Measurements from ENCODE around the gene LYSMD3. TPM values are rescaled to one million over a fixed set of nuclear protein-coding genes. Genes with fewer than 3 reads are reported as not detected.

Gene LYSMD3
- total RNA-seq, 4 donors from 2014 or later: 6.4 to 13.7 (median 8.4) TPM

- no peak for DNase-seq (ENCODE audit: low spot score in 2 of 2)
- Histone ChIP-seq H3K36me3 (no peaks in the 10 kb centered on the region), H3K4me3 (peak overlapping the region; percentile 87), H3K27me3 (no peaks in the 10 kb centered on the region), H3K4me1 (peaks cover 43% of the 10 kb centered on the region), H3K9me3 (no peaks in the 10 kb centered on the region), H3K27ac (peak overlapping the region; percentile 88)
- WGBS: under 1% methylated on average over 24 of the region's 56 CpGs
- TF ChIP-seq CTCF (IDR thresholded peaks at IDR 0.05) (no peak), POLR2A (IDR thresholded peaks at IDR 0.05) (no peak), EP300 (IDR thresholded peaks at IDR 0.05) (no peak), POLR2AphosphoS5 (IDR thresholded peaks at IDR 0.05) (no peak)
Observed at GRCh38 chr5:90473396-90474234, 55.8 kb downstream of the LYSMD3 start.

DNA sequence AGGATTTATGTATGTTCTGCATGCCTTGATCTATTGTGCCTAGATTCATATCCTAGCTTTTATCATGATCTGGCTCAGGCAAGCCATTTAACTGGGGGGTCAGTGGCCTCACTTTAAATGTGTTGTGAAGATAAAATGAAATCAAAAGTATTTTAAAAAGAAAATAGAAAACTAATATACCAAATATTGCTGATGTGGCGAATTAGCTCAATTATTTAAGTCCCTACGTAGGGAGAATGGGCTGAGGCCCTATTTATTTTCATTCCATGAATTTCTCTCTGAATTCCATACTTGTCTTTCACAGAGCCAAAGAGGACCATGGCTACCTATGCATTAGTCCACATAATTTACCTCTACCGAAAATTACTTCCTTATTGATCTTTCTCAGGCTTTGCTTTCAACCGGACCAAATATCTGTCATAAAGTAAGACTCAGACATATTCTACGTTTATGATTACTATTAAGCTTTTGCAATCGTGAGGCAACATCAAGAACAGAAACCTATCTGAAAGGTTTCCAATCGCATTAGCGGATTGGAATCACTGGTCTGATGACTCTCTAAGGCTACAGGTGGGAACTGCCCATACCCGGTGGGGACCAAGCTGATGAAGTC is 56.5 kb downstream of the LYSMD3 start:
- no peaks in the 10 kb centered on the region for H3K27me3 ChIP-seq
- 47% methylated on average over 9 of the region's 9 CpGs for WGBS
- TF ChIP-seq EP300 (IDR thresholded peaks at IDR 0.05) (no peak), CTCF (IDR thresholded peaks at IDR 0.05) (no peak), POLR2A (IDR thresholded peaks at IDR 0.05) (no peak), POLR2AphosphoS5 (IDR thresholded peaks at IDR 0.05) (no peak)
- no peaks in the 10 kb centered on the region for H3K36me3 ChIP-seq
- no peak for DNase-seq (ENCODE audit: low spot score in 2 of 2)
- H3K9me3 ChIP-seq: no peaks in the 10 kb centered on the region
- no peak overlapping the region for H3K27ac ChIP-seq
- peaks cover 43% of the 10 kb centered on the region for H3K4me1 ChIP-seq
- peak overlapping the region; percentile 87 for H3K4me3 ChIP-seq

Other genes starting within 250 kb of the LYSMD3 start
- 10 to 100 TPM in 1 of 4 donors, 1 to 10 TPM in 3; 5.5 to 13.7 (median 6.1) TPM for gene CETN3, start 119.8 kb downstream of the LYSMD3 start, total RNA-seq
- gene MBLAC2, start 54.8 kb downstream of the LYSMD3 start, total RNA-seq: 10 to 100 TPM in 2 of 4 donors, 1 to 10 TPM in 2; 6.0 to 10.3 (median 9.9) TPM
- 1 to 10 TPM; 3.2 to 7.3 (median 4.9) TPM for gene POLR3G, start 54.7 kb downstream of the LYSMD3 start, total RNA-seq
- 1 to 10 TPM; 2.5 to 7.5 (median 4.5) TPM for gene ADGRV1, start 29.2 kb upstream of the LYSMD3 start, total RNA-seq